Brain microvascular endothelial cell (primary cell): ENCODE measurements around the gene CEP131.

ENCODE experiments used
- DNase-seq: peaks from one replicate; pipeline ENCODE4 v3.0.0-alpha.2; 2020
- H3K27ac ChIP-seq: fragments of 250-450 bp; sonication (Bioruptor Pico); 2 replicates; pipeline ENCODE4 v1.5.1; 2020; ENCODE audit warnings: mild to moderate bottlenecking, moderate library complexity
- H3K27me3 ChIP-seq: fragments of 250-450 bp; sonication (Bioruptor Pico); replicated peaks from 2 replicates; pipeline ENCODE4 v1.5.1; 2020; ENCODE audit warnings: mild to moderate bottlenecking
- H3K36me3 ChIP-seq: fragments of 250-450 bp; sonication (Bioruptor Pico); replicated peaks from 2 replicates; pipeline ENCODE4 v1.5.1; 2020; ENCODE audit warnings: mild to moderate bottlenecking
- H3K4me3 ChIP-seq: 2 replicates; pipeline ENCODE4 v1.5.1; 2011; ENCODE audit warnings: low read depth, mild to moderate bottlenecking, control low read depth, low read length, moderate library complexity
- CTCF ChIP-seq: IDR thresholded peaks from 2 replicates; pipeline ENCODE4 v1.5.1; 2011; ENCODE audit warnings: low read depth, mild to moderate bottlenecking, moderate library complexity, low read length, control low read depth, inconsistent platforms; ENCODE audit errors: missing control alignments
- in situ Hi-C: cut with HindIII; loops from 2 replicates; pipeline ENCODE4 v1.10.0; 2017; ENCODE audit warnings: low sequenced_read_pairs, low pct_ligation_motif_present

CEP131 gene

GRCh38 chr17:81164371-81165245, 58.2 kb downstream of the CEP131 start:
- no peak overlapping the region for H3K27ac ChIP-seq
- H3K27me3 ChIP-seq = peaks cover 5% of the 10 kb centered on the region
- TF ChIP-seq CTCF = no peak
- no peaks in the 10 kb centered on the region for H3K36me3 ChIP-seq
- in situ Hi-C loops = no loop called here
- no peak for DNase-seq
- H3K4me3 ChIP-seq = no peak overlapping the region

- H3K4me3 ChIP-seq = no peak overlapping the region
- no peak for TF ChIP-seq CTCF
- H3K27me3 ChIP-seq = peaks cover 5% of the 10 kb centered on the region
- no peak overlapping the region for H3K27ac ChIP-seq
- no peak for DNase-seq
- in situ Hi-C loops = no loop called here
- no peaks in the 10 kb centered on the region for H3K36me3 ChIP-seq
Observed at GRCh38 chr17:81163703-81164370, 58.9 kb downstream of the CEP131 start.

GRCh38 chr17:81163051-81163695, 59.6 kb downstream of the CEP131 start:
- Histone ChIP-seq H3K36me3 (no peaks in the 10 kb centered on the region), H3K4me3 (no peak overlapping the region), H3K27ac (no peak overlapping the region), H3K27me3 (peaks cover 5% of the 10 kb centered on the region)
- no peak for TF ChIP-seq CTCF
- no peak for DNase-seq
- in situ Hi-C loops = no loop called here

- Histone ChIP-seq H3K36me3 (no peaks in the 10 kb centered on the region), H3K27me3 (peaks cover 5% of the 10 kb centered on the region), H3K27ac (no peak overlapping the region), H3K4me3 (no peak overlapping the region)
- no peak for DNase-seq
- in situ Hi-C loops = no loop called here
- TF ChIP-seq CTCF = no peak
Observed at GRCh38 chr17:81162491-81162890, 60.3 kb downstream of the CEP131 start.

- no peak for DNase-seq
- in situ Hi-C loops = no loop called here
- Histone ChIP-seq H3K4me3 (no peak overlapping the region), H3K36me3 (no peaks in the 10 kb centered on the region), H3K27me3 (peaks cover 5% of the 10 kb centered on the region), H3K27ac (no peak overlapping the region)
- no peak for TF ChIP-seq CTCF
Observed at GRCh38 chr17:81161972-81162371, 60.8 kb downstream of the CEP131 start.
